Measurements from ENCODE around the gene TMEM52B. TPM values are rescaled to one million over a fixed set of nuclear protein-coding genes. Genes with fewer than 3 reads are reported as not detected.
"Not testable (repeated sequence)": the region's sequence is repeated elsewhere in the genome, so short reads cannot be mapped to it uniquely, and the experiment has no call there.

The TMEM52B gene
- total and polyA plus RNA-seq, 7 donors: not detected

DNA sequence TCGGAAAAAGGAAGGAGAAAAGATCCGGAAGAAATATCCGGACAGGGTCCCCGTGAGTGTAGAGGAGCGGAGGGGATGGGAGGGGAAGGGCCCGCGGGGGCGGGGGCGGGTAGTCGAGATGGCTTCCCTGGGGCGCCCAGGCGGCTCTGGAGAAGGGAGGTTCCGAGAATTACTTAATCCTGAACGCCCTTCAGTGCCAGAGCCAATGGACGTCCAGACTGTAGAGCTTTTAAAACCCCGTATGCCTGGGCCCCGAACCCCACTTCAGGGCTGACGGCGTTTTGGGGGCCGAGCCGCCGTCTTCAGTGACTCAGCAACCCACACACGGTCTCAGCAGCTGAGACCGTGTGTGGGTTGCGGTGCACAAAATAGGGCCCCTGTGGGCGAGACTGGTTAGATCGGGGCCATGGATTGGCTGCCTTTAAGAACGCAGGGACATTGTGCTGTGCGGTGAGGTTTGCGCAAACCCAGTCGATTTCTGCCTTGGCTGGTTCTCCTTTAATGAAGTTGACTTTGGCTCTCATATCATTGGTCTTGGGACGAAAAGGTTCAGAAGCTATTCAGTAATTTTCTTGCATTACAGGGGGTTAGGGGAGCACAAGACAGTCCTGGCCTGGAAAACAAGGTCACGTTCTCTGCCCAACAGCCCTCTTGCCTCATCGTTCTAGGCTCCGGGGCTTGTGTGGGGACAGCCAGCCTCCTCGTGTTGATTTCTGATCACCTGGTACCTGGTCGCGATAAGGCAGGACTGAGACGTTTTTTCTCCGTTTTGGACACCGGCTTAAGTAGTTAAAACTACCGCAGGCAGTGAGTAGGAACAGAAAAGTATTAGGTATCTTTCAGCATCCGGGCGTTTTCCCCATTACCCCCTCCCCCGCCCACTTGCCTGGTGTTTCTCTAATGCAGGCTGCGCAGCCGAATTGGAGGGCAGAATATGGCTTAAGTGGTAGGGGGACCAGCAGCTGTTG is 34.6 kb downstream of the TMEM52B start:
- DNase-seq (peak; percentile 83 to 88), ATAC-seq (peak; percentile 59 to 73 (median 66))
- peak overlapping the region; percentile 100 for H3K27ac ChIP-seq
- intact Hi-C loops (cut with DNase I): loop anchor here (5.0 kb wide), 1 partner anchor 509 kb away; the partner anchor contains the start of gene YBX3 (in 2 of the 2)
- no peaks in the 10 kb centered on the region for H3K9me3 ChIP-seq
- TF ChIP-seq, protein P1, sequence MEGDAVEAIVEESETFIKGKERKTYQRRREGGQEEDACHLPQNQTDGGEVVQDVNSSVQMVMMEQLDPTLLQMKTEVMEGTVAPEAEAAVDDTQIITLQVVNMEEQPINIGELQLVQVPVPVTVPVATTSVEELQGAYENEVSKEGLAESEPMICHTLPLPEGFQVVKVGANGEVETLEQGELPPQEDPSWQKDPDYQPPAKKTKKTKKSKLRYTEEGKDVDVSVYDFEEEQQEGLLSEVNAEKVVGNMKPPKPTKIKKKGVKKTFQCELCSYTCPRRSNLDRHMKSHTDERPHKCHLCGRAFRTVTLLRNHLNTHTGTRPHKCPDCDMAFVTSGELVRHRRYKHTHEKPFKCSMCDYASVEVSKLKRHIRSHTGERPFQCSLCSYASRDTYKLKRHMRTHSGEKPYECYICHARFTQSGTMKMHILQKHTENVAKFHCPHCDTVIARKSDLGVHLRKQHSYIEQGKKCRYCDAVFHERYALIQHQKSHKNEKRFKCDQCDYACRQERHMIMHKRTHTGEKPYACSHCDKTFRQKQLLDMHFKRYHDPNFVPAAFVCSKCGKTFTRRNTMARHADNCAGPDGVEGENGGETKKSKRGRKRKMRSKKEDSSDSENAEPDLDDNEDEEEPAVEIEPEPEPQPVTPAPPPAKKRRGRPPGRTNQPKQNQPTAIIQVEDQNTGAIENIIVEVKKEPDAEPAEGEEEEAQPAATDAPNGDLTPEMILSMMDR (IDR thresholded peaks at IDR 0.05): no peak
- peaks cover 4 to 36% of the 10 kb centered on the region in 2 donors for H3K36me3 ChIP-seq (ENCODE audit: insufficient read depth in 1 of 2, low read depth in 1 of 2)
- peak overlapping the region; percentile 92 for H3K4me3 ChIP-seq
- H3K27me3 ChIP-seq (ENCODE audit: insufficient read depth in 3 of 3, low read length in 2 of 3): no peaks in the 10 kb centered on the region
- WGBS, 3 donors: 0% methylated on average over 43 to 47 of the region's 47 CpGs
- H3K4me1 ChIP-seq: peaks cover 29% of the 10 kb centered on the region

DNA sequence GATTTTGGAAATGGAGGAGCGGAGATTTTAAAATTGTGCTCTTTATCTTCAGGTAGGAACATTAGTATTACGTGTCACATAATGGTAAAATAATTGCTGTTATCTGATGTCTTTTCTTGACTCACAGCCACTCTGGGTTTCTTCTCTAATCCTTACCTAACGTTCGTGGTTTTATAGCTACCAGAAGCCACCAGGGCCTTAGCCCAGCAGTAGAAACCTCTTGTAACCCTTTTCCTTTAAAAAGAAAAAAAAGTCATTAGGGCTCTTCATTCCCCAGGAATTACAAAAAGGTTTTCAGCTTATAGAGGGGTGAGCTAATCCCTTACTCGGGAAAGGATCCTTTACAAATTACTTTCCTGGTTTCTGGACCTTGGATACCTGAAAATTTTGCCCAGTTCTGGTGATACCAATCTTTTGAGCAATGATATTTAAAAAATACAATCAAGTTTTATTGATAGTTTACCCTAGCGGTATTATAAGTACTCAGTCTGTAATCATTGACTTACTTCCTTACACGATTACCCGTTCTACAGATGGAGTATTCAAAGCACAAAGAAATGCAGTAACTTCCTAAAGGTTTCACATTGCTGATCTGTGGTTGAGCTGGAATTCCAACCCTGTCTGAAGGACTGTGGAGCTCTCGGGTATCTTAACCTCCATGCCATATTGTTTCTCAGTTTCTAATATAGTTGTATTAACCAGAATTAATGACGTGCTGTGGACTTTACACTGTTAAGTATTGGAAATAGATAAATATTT is 35.5 kb downstream of the TMEM52B start:
- Histone ChIP-seq H3K27ac (peak overlapping the region; percentile 100), H3K4me1 (peaks cover 32% of the 10 kb centered on the region)
- peak in 1 of 4 donors; percentile 21 for ATAC-seq

DNA sequence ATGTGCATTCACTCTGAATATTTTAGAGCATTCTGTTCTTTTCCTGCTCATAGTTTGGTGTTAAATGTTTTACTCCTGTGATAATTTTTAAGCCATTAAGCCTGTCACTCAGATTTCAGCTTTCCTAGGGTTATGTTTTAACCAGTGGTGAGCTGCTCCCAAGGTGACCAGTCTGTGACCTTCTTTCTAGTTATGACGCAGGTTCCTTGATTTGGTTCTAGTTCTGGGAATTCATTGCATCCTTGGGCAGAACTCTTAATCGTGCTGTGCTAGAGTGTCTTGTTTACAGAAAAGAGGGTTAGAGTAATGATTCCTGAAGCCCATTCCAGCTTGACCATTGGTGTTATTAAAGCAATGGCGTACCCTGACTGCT is 36.0 kb downstream of the TMEM52B start:
- Histone ChIP-seq H3K36me3 (ENCODE audit: insufficient read depth in 1 of 2, low read depth in 1 of 2) (peaks cover 4 to 50% of the 10 kb centered on the region in 2 donors), H3K27me3 (ENCODE audit: insufficient read depth in 3 of 3, low read length in 2 of 3) (no peaks in the 10 kb centered on the region), H3K4me3 (peak overlapping the region; percentile 92), H3K4me1 (peaks cover 37% of the 10 kb centered on the region), H3K9me3 (no peaks in the 10 kb centered on the region), H3K27ac (peak overlapping the region; percentile 100)
- no peak for DNase-seq
- TF ChIP-seq, protein P1 (IDR thresholded peaks at IDR 0.05): no peak
- WGBS, 3 donors: 36 to 51% (median 40%) methylated on average over 3 of the region's 3 CpGs
- ATAC-seq: no peak
- intact Hi-C loops (cut with DNase I): loop anchor here (5.0 kb wide), 1 partner anchor 507 kb away; the partner anchor contains the start of gene YBX3 (in 2 of the 2)

More for the DNA sequence above, 35.5 kb downstream of the TMEM52B start:
- 13 to 16% (median 14%) methylated on average over 10 of the region's 10 CpGs for WGBS, 3 donors
- Histone ChIP-seq H3K27me3 (ENCODE audit: insufficient read depth in 3 of 3, low read length in 2 of 3) (no peaks in the 10 kb centered on the region), H3K9me3 (no peaks in the 10 kb centered on the region), H3K36me3 (ENCODE audit: insufficient read depth in 1 of 2, low read depth in 1 of 2) (peaks cover 4 to 44% of the 10 kb centered on the region in 2 donors), H3K4me3 (peak overlapping the region; percentile 92)
- DNase-seq: no peak
- TF ChIP-seq, protein P1 (IDR thresholded peaks at IDR 0.05): no peak
- intact Hi-C loops (cut with DNase I): loop anchor here (5.0 kb wide), 1 partner anchor 508 kb away; the partner anchor contains the start of gene YBX3 (in 2 of the 2)

DNA sequence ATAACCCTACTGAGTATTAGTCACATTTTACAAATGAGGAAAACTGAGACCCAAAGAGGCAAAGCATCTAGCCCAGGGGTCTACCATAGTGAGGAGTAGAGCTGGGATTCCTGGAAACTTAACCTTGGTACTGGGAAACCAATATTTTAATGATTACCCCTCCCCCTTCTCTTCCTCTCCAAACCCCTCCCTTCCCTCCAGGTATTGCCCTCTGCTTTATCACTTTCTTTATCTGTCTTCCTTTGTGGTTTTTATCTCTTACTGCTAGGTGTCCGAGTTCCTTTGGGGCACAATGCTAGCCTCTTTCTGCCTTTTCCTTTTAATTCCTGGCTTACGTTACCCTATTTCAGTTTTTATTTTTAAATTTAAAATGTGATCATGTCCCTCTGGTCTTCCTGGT is 36.6 kb downstream of the TMEM52B start:
- WGBS, 3 donors: 61 to 64% (median 63%) methylated on average over 2 of the region's 2 CpGs
- Histone ChIP-seq H3K36me3 (ENCODE audit: insufficient read depth in 1 of 2, low read depth in 1 of 2) (peaks cover 4 to 55% of the 10 kb centered on the region in 2 donors), H3K4me1 (peaks cover 43% of the 10 kb centered on the region), H3K9me3 (no peaks in the 10 kb centered on the region), H3K4me3 (peak overlapping the region; percentile 92), H3K27ac (peak overlapping the region; percentile 100), H3K27me3 (ENCODE audit: insufficient read depth in 3 of 3, low read length in 2 of 3) (no peaks in the 10 kb centered on the region)
- ATAC-seq: no peak
- no peak for DNase-seq
- intact Hi-C loops (cut with DNase I): no loop called here
- TF ChIP-seq, protein P1 (IDR thresholded peaks at IDR 0.05): no peak

DNA sequence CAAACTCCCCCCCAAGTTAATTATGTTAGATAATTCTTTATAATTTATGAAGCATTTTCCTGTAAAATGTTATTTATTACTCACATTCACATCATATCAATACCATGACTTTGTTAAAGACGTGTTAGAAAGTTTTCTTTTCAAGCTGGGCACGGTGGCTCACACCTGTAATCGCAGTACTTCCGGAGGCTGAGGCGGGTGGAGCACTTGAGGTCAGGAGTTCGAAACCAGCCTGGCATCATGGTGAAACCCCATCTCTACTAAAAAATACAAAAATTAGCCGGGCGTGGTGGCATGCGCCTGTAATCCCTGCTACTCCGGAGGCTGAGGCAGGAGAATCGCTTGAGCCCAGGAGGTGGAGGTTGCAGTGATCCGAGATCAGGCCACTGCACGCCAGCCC is 37.1 kb downstream of the TMEM52B start:
- H3K36me3 ChIP-seq (ENCODE audit: insufficient read depth in 1 of 2, low read depth in 1 of 2): peaks cover 4 to 61% of the 10 kb centered on the region in 2 donors
- DNase-seq; H3K27me3 ChIP-seq (ENCODE audit: insufficient read depth in 3 of 3, low read length in 2 of 3); H3K9me3 ChIP-seq; ATAC-seq; intact Hi-C loops (cut with DNase I): not testable (repeated sequence)
- WGBS, 3 donors: 88 to 90% (median 88%) methylated on average over 13 of the region's 13 CpGs
- peaks cover 48% of the 10 kb centered on the region for H3K4me1 ChIP-seq
- H3K27ac ChIP-seq: peak overlapping the region; percentile 100
- H3K4me3 ChIP-seq: peak overlapping the region; percentile 92

Measured in psoas muscle (tissue), 8 donors.